HG03521 (cell line): Measurements from ENCODE around the gene CYB5A.

Experiments used
- ATAC-seq: cut with Tn5 transposase; IDR thresholded peaks from one replicate; pipeline ENCODE4 v1.9.1; 2021; ENCODE audit warnings: mild to moderate bottlenecking, moderate library complexity; ENCODE audit not compliant: unreplicated experiment

CYB5A gene

DNA sequence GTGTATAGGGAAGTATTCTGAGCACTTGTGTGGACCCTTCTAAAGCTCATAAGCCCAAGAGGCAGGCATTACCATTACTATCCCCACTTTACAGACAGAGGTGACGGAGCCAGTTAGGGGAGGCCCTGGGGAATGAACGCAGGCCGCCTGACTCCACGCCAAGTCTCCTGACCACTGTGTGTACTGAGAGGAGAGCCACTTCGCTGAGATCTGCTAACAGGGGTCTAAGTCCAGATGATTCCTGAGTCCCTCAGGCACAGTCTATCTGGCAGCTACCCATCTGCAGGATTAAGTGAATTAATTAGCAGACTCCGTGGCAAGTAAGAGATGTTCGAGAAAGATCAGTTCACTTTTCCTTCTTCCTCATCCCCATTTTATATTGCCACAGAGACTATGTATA is 13.7 kb downstream of the CYB5A start:
- ATAC-seq, result no peak

DNA sequence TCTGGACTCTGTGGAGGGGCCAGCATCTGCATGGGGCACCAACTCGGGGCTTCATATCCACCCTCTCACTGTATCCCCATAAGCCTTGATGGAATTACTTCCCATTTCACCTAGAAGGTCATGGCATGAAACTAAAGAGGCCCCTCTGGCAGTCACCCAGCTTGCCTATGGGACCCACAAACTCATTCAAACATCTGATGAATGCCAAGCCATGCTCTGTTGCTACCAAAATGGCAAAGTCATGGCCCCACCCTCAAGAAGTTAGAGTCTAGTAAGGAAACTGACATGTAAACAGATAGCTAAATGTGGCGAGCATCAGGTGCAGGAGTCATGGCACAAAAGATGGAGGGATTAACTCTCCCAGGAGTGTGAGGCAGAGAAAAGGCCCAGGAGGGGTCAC is 14.5 kb downstream of the CYB5A start:
- no peak for ATAC-seq

DNA sequence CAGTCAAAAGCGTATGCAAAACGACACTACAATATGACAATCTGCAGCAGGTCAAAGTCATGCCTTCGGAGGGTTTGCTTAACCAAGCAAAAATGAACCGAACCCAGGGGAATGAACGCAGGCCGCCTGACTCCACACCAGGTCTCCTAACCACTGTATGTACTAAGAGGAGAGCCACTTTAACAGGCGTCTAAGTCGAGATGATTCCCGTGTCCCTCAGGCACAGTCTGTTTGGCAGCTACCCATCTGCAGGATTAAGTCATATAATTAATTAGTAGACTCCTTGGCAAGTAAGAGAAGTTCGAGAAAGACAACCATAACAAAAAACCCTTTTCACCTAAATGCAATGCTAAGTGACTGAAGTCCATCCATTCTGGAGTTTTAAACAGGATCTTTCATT is 15.2 kb downstream of the CYB5A start:
- no peak for ATAC-seq

DNA sequence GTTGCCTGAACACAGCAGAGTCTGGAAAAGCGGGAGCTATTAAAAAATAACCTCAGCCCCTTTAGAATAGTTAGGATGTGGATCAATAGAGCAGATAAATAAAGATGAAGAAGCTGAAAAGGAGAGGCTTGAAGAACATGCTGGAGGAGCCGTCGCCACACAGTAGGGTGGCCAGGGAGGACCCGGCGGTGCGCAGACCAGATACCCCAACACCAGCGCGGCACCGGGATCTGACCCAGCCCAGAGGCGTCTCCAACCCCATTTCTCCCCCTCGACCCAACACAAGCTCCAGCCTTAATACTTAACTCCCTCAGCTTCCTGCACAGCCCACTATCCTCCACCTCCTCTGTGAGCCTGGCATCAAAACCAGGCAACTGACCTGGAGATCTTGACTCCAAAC is 16.0 kb downstream of the CYB5A start:
- ATAC-seq, result no peak

DNA sequence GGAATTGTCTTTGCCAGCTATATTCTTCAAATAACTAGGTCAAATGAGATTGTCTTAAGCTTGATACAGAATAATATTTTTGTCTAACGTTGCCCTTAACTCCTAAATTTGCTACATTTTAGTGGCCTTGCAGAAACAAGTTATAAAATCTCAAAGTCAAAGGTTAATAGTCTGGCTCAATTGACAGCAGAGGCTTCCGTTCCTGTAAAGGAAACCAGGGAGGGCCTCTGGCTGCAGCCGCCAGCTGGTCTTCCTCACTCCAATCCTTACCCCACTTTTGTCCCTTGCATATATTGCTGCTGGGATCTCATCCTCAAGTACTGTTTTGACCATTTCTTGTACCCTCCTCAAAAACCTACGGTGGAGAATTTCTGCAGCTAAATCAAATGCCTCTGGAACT is 17.1 kb downstream of the CYB5A start:
- ATAC-seq, result no peak

DNA sequence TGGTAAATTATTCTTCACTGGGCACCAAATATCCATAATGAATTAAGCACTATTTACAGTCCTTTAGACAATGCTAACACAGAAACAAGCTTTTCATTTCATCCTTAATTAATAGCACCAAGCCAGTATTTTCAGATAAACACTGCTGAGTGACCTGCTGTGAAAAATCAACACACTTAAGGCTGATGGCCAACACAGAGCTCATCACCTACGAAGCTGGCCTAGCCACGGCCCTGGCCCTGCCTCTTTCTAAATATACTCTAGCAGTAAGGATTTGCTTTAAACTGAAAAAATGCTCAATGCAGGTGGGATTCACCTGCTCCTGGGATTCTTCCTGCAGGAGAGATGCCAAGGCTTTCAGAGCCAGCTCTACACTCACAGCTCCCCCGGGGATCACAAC is 18.4 kb downstream of the CYB5A start:
- ATAC-seq, result no peak

DNA sequence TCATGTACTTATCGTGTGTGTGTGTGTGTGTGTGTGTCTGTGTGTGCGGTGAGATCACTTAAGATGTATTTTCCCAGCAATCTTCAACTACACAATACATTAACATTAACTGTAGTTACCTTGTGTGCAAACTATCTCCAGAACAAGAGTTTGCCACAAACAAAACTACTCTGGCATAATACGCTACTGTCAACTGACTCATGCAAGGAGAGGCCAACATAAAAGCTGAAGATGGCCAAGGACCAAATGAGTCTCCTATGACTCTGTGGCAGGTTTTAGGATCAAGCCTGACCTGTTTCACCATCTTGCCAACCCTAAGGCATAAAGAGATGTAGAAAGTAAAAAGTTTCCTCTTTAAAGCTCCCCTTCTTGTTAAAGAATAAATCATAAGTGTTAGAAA is 20.1 kb downstream of the CYB5A start:
- ATAC-seq, result no peak

DNA sequence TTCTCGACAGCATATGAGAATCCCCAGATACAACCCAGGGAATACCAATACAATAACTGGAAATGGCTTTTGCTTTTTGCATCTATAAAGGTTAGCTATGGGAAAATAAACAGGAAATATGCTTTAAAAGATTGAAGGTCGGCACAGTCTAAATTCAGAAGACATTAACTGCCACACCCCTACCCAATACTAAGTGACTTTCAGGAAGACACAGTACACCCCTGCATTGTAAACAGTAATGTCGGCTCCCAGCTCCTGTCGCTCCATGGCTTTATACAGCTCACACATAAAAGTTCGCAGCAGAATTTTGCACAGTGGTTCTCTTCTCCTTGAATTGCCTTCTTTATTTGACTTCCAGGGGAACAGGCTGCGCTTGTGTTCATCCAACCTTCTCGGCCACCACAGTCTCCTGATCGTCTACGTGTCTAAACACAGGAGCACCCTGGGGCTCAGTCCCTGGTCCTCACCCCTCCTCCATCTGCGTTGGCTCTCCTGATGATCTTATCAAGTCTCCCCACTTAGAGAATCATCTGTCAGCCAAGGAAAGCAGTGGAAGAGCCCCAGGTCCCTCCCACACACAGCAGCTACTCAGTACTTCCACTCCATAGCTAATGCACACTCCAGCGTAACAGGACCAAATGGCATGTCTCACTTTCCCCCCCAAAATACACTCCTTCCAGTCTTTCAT is 22.7 kb downstream of the CYB5A start:
- ATAC-seq, result no peak

DNA sequence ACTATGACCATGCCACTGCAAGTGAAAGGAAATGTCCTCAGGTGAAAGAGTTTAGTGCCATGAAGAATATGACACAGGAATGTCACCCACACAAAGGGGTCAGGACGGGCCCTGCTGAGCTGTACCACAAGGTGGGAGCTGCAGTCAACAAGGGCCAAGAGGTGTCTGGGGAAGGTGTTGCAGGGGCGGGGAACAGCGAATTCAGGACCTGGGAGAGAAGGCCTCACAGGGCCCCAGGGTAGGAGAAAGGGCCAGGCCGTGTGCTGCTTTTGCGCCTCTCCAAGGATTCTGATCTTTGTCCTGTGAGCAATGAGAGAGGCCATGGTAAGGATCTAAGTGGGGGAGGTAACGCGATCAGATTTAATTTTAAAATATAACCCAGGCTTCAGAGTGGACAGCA is 23.6 kb downstream of the CYB5A start:
- ATAC-seq, result no peak

DNA sequence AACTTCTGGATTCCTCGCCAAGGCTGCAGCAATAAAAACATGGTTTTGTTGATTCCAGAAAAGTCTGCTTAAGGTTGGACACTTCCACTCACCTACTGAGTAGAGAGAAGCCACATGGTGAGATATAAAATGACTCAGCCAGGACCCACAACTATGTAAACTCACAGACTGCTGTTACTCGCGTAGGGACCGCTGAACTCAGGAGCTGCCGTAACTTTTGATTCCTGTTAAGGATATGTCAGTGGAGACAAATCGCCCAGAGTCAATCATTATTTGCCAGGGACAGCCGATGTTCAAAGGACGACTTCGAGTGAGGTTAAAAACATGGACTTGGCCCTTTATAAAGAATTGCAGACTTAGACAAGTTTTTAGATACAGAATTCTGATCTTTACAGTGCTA is 25.6 kb downstream of the CYB5A start:
- ATAC-seq, result no peak

DNA sequence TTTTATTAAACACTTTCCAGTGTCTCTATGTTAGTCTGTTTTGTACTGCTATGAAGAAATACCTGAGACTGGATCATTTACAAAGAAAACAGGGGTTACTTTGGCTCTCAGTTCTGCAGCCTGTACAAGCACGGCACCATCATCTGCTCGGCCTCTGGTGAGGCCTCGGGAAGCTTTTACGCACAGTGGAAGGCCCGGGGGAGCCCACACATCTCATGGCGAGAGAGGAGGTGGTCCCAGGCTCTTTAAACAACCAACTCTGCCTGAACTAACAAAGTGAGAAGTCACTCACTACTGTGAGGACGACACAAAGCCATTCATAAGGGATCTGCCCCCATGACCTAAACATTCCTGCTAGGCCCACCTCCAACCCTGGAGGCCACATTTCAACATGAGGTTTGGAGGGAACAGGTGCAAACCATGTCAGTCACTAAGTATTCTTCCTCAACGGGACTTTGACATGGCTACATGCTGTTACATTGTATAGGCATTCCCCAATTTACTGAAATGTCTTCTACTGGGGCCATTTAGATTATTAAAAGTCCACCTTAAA is 26.1 kb downstream of the CYB5A start:
- no peak for ATAC-seq

DNA sequence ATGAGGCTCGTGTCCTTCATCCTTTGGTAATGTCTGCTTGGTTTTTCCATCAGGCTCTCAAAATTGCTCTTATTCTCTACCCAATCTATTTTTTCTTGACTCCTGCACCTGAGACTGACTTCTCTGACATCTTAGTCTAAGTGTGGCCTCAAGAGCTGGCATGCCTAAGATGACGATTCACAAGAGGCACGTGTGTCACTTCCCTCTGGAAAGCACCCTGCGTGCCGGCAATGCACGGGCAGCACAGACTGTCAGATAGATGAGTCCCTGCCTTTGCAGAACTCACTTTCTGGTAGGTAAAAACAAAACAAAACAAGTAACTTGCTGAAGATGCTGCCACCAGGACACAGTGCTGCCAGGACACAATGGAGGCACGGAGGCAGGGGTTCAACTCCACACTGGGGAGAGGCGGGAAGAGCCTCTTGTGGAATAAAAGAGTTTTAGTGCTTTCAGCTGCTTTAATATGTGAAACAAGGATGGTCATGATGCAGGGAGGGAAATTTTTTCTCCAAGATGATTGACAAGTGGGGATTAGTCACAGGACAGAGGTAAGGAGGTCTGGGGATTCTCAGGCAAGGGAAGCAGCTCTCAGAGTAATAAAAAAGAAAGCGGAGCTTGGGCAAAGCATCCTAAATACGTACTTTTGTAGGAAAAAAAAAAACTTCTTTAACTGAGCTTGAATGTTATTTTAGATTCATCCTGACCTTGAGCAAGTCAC is 27.3 kb downstream of the CYB5A start:
- peak; percentile 81 for ATAC-seq

DNA sequence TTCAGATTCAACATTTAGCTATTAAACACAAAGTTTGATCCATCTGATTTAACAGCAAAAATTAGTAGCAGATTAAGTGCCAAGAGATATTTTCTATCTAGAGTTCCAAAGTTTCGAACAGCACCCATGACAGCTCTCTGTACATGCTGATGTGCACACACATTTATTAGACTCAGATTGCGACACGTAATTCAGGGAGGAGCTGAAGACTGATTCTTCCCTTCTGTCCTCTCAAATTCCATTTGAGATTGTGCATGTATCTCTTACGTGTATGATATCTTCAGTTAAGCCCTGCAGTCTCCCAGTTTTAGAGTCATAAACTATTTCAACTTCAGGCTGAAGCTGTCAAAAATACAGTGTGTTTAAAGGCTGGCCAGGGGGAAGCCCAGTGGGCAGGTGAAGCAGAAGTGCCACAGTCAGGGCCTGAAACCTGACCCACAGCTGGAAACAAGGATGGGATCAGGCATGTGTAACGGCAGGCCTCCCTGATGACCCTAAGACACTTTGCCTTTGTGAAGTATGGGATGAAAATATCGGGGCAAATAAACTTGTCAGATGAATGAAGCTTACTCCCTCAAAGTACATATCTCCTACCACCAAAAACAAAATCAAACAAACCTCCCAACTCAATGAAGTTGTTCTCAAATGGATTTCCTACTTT is 30.6 kb downstream of the CYB5A start:
- no peak for ATAC-seq

DNA sequence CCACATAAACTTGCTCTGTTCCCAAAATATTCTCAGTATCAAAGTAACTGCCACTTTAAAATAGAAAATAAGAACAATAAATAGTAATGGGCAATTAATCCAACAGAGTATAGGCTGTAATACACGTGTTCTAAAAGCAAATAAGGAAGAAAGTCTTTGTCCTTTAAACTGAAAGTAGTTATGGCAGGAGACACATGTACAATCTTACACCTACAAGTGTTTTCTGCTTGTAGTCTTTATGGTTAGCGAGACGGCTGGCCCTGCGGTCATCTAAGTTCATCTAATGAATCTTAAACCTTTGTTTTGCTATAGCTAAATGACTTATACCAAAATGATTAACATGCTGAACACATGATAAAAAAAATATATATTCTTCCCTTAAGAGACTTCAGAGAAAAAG is 32.4 kb downstream of the CYB5A start:
- ATAC-seq, result no peak

DNA sequence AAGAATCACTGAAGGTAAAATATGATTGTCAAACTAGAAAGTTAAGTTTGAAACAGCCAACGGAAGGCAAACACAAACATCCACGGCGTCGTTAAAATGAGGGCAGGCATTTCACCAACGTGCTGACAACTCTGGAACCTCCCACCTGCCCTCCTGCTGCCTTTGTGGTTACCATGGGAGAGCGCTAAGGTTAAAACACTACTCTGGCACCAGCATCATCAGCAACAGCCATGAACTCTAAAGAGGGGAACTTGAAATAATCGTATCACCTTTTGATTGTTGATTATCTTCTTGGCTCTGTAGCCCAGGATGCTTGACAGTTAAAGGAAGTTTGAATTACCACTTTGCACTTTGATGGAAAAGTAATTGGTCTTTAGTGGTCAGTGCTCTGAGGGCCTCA is 34.7 kb downstream of the CYB5A start:
- no peak for ATAC-seq

DNA sequence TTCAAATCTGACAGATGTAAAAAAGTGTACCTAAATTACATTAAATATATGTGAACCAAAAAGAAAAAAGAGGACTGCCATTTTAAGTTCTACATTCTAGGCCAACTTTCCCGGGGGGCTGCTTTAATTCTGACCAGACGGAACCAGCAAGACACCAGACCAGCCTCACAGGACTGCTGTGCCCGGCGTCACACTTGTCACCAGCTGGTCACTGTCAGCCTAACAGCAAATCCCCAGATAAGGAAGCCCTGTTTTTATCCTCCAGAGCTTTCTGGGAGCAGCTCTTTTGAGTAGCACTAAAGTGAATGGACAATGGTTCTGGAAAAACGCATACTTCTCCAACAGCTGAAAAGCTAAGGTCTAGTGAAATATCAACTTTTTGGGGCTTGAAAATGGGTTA is 35.6 kb downstream of the CYB5A start:
- no peak for ATAC-seq

DNA sequence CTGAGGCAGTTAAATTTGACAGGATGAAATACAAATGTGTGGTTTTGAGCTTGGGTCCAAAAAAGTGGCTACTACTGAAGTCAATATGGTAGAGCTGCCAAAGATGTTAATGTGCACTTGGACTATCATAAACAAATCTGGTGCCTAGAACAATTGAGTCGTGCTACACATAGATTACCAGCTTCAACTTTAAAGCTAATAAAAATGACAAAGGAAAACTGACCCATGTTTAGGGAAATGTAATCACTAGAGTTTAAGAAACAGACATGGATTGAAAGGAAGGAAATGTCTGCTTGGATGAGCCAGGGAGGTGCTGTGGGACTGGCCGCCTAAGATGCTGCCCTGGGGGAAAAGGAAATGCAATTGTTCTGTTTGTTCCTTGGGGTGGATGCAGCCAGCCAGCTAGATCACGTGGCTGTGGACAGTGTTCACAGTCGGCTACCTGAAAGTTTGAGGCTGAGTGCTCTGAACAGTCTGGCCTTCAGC is 36.6 kb downstream of the CYB5A start:
- ATAC-seq, result no peak

DNA sequence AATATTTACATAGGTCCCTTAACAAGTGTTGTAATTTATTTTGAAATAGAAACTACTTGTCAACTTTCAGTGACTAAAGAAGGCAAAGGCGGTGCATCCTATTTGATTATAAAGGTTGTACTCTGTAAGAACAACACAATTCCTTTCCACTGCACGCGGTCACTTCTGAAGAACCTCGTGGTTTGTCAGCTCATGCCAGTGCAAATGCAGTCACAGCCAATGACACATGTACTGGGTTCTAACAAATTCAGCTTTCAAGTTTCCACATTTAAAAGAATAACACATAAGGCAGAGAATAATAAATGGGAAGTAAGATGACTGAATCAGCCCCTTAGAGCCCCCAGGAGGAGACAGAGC is 39.7 kb downstream of the CYB5A start:
- ATAC-seq, result no peak

DNA sequence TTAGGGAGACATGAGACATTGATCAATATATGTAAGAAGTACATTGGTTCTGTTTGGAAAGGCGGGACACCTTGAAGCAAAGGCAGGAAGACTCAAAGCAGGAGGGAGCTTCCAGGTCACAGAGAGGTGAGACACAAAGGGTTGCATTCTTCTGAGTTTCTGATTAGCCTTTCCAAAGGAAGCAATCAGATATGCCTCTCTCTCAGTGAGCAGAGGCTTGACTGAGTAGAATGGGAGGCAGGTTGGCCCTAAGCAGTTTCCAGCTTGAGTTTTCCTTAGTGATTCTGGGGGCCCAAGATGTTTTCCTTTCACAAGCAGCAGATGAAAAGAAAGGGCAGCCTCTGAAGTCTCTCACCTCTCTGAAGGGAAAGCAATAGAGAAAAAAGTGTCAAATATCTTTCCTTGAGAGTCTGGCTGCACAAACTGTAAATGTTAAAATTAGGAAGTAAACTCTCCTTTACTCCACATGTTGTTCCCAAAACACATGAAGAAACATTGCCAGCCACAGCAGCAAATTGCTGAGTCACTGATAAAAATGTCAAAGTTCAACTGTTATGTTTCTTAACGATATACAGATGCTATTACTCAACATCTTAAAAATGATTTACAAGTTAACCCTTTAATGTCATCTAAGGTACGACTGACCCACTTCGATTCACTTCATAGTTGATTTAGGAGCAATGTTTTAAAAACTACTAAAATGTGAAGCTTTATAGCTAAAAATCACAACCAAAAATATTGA is 40.3 kb downstream of the CYB5A start:
- ATAC-seq, result no peak

DNA sequence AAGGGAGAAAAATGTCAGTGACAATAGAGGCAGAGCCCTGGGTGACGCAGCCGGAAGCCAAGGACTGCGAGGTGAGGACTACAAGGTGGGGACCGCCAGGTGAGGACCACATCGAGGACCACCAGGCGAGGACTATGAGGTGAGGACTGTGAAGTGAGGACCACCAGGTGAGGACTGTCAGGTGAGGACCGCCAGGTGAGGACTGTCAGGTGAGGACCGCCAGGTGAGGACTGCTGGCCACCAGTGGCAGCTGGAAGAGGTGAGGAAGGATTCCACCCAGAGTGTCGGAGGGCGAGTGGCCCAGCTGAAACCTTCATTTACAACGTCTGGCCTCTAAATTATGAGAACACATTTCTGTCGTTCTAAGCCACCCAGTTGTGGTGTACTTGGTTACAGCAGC is 41.6 kb downstream of the CYB5A start:
- ATAC-seq, result no peak
